HG03521 (cell line): ENCODE data around the gene SLC38A7.
"Not testable (repeated sequence)": the region's sequence is repeated elsewhere in the genome, so short reads cannot be mapped to it uniquely, and the experiment has no call there.

ENCODE experiments used
- ATAC-seq: cut with Tn5 transposase; IDR thresholded peaks from one replicate; pipeline ENCODE4 v1.9.1; 2021; ENCODE audit warnings: mild to moderate bottlenecking, moderate library complexity; ENCODE audit not compliant: unreplicated experiment

SLC38A7 gene

DNA sequence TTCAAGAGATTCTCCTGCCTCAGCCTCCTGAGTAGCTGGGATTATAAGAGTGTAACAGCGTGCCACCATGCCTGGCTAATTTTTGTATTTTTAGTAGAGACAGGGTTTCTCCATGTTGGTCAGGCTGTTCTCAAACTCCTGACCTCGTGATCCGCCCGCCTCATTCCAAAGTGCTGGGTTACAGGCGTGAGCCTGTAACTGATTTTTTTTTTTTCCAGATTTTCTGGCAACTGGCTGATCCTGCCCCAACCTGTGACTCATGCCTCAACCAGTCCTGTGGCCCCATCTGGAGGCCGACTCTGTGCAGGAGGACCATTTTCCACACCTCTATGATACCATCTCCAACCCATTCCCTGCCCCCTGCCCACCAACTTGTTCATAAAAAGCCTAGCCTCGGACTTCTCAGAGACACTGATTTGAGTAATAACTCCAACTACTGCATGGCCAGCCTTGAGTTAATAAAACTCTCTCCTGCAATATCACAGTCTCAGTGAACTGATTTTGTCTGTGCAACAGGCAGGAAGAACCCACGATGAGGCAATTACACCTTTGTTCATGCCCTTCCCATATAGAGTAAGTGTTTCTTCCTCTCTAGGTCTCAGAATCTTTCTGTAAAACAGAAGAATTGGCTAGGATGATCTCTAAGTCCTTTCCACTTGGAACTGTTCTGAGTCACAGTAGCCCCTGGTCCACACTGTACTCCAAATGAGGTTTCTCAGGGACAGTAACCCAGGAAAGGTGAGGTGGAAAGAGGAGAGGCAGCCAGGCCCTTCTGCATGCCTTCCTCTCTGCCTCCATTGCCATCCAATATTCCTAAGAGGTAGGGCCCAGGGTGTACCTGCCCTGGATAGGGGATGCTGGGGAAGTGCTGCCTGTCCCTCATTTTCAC is 46.2 kb downstream of the SLC38A7 start:
- no peak for ATAC-seq

DNA sequence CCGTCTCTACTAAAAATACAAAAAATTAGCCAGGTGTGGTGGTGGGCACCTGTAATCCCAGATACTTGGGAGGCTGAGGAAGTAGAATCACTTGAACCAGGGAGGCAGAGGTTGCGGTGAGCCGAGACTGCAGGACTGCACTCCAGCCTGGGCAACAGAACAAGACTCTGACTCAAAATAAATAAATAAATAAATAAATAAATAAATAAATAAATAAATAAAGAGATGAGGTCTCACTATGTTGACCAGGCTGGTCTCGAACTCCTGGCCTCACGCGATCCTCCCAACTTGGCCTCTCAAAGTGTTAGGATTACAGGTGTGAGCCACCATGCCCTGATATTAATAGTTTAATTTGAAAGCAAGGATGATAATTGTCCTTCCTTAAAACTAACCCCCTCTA is 47.5 kb downstream of the SLC38A7 start:
- ATAC-seq = not testable (repeated sequence)

DNA sequence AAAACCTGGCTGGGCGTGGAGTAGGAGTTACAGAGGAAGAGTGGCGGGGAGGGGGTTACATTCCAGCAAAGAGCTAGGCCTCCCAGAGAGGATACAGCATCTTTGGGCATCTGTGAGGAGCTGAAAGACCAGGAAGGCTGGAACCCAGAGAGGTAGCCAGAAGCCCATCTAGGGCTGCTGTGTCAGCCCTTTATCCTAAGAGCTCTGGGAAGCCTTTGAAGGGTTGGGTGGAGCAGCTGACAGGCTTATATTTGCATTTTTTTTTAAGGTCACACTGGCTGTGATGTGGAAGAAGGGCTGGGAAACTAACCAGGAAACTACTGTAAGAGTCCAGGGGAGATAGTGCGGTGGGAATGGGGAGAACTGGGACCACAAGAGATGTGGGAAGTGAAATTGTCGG is 48.1 kb downstream of the SLC38A7 start:
- ATAC-seq = no peak

DNA sequence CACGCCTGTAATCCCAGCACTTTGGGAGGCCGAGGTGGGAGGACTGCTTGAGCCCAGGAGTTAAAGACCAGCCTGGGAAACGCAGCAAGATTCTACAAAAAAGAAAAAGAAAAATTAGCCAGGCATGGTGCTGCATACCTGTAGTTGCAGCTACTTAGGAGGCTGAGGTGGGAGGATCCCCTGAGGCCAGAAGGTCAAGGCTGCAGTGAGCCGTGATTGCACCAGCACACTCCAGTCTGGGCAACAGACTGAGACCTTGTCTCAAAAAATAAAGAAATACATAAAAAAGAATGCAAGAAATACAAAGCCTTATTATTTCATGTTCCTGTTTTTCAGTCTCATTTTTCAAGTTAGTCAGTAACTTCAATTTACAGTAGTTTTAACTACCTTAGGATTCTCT is 49.1 kb downstream of the SLC38A7 start:
- no peak for ATAC-seq

DNA sequence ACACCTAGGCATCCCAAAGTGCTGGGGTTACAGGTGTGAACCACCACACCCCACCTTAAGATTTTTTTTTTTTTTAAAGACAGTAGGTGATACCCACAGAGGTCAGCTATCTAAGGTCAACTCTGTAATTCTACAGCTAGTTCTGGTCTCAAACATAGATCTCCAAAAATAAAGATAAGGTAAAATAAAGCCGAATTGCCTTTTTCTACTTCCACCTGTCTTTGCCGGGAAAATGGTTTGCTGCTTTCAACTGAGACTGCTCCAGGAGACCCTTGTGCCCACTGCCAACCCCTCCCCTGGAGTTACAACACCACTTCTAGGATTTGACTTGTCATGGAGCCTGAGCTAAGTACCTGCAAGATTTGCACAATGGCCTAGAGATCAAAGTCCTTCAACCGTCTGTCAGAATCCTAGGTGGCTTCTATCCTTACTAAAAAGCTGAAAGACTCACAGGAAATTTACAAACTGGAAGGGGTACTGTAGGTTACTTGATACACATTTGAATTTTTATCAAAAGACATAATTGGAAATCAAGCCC is 50.2 kb downstream of the SLC38A7 start:
- no peak for ATAC-seq

DNA sequence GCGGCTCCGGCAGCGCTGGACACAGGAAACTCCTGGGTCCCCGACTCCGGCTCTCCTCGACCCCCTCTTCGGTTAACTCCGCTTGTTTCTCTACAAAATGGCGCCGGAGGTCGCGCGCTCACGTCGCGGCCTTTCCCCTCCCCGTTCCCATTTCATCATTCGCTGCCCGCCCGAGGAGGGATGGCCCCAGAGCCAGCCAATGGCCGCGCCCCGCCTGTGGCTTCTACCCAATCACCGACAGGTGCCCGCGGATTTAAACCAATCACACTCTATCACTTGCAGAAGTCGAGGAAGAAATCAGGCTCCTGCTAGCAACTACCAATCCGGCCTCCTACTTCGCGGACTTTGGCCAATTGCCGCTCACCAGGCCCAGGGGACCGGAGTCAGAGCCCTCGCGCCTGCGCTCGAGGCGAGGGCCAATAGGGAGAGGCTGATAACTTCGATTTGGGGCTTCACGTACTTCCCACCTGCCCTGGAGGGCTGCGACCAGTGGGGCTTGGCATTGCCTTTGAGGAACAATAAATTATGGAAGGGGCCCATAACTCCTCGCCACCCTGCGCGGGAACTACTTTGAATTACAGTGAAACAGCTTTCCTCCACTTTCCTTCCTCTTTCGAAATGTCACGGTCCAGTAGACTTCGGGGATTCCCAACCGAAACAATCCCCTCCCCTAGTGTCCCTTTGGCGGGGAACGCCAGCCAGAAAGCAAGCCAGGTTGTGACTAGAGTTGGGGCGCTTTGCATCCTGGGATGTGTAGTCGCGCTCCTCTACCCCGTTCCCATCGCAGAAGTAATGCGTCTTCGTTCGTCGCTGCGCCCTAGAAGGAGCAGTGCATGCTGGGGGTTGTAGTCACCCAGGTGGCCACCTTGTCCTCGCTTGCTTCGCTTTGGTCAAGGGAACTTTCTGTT is 54.6 kb downstream of the SLC38A7 start, which contains the start of gene CNOT1:
TSS of gene CNOT1 (minus strand) at position 94 of the 908 bp plus-strand sequence. CDS start 30,489 bp downstream, outside the sequence.
- ATAC-seq = peak; percentile 89

DNA sequence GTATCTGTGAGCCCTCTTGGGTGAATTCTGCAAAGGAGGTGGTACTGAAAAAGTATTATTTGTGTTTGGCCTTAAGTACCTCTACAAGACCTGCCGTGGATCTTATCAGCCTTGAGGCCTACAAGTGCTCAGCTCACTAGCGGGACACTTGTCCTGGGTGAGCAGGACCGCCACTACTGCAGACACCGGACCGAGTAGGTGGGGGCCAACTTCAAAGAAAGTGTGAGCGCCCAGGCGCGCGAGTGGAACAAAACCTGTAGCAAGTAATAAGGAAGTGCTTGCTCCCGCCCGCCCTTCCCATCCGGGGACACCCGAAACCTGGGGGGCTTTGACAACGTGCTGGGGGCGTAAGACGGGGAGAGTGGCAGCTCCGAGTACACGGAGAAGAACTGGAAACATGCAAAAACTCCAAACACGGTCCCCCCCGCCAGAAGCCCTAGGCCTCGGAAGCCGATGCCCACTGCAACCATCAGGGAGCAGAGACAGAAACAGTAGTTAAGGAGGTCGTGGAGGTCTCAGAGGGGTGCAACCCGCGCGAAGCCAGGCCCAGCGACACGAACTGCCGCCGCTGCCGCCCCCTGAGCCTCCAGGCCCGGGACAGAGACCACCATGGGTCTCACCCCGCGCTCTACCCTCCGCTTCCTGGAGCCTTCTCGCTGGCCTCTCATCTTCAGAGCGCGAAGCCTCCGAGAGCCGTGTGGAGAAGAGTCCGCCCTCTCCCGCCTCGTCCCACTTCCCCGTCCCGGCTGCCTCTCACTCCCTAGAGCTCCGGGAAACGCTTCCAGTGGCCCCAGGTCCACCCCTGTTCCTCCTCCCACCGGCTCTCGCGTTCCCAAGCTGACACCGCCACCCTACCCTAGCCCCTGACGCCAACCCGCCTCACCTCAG is 55.5 kb downstream of the SLC38A7 start:
- ATAC-seq = peak; percentile 0

DNA sequence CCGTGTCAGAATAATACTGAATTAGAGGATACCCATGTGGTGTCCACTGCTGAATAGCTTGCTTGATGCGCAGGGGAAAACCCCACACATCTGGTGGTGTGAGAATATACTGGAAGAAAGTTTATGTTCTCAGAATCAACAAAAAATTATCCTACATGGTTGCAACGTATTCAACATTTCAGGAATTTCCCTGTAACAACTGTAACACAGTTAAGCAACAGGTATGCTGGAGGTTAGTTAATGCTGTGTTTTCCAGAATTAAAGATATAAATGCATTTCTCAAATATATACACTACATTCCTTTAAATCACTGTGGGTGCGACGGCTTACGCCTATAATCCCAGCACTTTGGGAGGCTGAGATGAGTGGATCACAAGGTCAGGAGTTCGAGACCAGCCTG is 60.4 kb downstream of the SLC38A7 start:
- no peak for ATAC-seq

DNA sequence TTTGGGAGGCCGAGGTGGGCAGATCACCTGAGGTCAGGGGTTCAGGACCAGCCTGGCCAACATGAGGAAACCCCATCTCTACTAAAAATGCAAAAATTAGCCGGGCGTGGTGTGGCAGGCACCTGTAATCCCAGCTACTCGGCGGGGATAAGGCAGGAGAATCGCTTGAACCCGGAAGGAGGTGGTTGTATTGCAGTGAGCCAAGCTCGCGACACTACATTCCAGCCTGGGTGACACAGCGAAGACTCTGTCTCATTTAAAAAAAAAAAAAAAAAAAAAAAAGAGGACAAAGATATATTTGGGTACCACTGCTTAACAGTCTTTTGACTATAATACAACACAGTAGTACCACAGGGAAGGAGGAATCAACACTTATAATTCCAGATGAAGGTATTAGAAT is 64.2 kb downstream of the SLC38A7 start:
- no peak for ATAC-seq

DNA sequence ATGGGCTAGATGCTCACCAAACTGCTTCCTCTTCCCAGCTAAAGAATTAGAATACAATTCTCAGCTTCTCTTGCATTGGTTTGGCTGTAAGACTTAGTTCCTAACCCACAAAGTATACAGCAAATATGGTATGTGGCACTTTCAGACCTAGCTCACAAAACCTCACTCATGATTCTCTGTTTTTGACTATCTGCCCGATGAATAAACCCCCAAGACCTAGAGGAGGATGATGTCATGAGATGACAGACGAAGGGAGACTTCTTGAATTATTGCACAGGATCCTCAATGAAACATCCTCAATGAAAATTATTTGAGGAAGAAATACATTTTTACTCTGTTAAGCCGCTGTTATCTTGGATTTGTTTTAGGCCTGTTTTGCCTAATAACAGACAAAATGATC is 69.3 kb downstream of the SLC38A7 start:
- no peak for ATAC-seq
